HL-60 (cell line): Measurements from ENCODE around the gene MAGEB6B.

Experiments
- GABPA ChIP-seq: IDR thresholded peaks from 2 replicates; pipeline ENCODE4 v1.6.1; 2012; ENCODE audit warnings: low read depth
- REST ChIP-seq: IDR thresholded peaks from 2 replicates; pipeline ENCODE4 v1.6.1; 2012; ENCODE audit warnings: low read depth; ENCODE audit not compliant: insufficient replicate concordance
- TF ChIP-seq, protein P1 (sequence below): IDR thresholded peaks from one replicate; pipeline ENCODE4 v1.5.1; 2011; ENCODE audit warnings: low read length, control low read depth, inconsistent platforms; ENCODE audit not compliant: insufficient read depth

DNA sequence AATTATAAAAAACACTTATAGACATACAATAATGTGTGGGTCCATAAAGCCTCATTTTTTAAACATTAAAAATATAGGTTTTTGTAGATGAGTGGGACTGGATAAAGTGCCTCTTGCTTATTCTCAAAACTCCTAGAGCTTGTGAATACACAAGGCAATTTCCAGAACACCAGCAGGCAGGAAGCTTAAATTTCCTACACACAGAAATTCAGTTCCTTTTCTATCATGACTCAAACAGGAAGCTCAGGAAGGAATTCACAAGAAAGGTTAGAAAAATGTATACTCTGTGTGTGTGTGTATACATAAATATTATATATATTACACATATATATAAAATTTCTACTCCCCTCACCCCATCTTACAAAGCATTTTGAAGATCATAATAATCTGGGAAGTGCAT, 43.2 kb downstream of the MAGEB6B start:
- TF ChIP-seq, protein P1, sequence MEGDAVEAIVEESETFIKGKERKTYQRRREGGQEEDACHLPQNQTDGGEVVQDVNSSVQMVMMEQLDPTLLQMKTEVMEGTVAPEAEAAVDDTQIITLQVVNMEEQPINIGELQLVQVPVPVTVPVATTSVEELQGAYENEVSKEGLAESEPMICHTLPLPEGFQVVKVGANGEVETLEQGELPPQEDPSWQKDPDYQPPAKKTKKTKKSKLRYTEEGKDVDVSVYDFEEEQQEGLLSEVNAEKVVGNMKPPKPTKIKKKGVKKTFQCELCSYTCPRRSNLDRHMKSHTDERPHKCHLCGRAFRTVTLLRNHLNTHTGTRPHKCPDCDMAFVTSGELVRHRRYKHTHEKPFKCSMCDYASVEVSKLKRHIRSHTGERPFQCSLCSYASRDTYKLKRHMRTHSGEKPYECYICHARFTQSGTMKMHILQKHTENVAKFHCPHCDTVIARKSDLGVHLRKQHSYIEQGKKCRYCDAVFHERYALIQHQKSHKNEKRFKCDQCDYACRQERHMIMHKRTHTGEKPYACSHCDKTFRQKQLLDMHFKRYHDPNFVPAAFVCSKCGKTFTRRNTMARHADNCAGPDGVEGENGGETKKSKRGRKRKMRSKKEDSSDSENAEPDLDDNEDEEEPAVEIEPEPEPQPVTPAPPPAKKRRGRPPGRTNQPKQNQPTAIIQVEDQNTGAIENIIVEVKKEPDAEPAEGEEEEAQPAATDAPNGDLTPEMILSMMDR: no peak
- no peak for TF ChIP-seq REST
- no peak for TF ChIP-seq GABPA
